Effector memory CD4-positive, alpha-beta T cell (primary cell): ENCODE results near the gene PIP5K1B.

Experiments
- DNase-seq, 3 donors: peaks; one replicate each; pipeline ENCODE4 v3.0.0-alpha.2; 2020
- H3K27ac ChIP-seq: 2 replicates; pipeline ENCODE4 v1.7.0; 2013; ENCODE audit warnings: mild to moderate bottlenecking, low read length, moderate library complexity; ENCODE audit not compliant: insufficient read depth, poor library complexity, severe bottlenecking
- H3K27me3 ChIP-seq: replicated peaks from 2 replicates; pipeline ENCODE4 v1.7.0; 2013; ENCODE audit warnings: mild to moderate bottlenecking, low read length; ENCODE audit not compliant: insufficient read depth, control insufficient read depth, poor library complexity, severe bottlenecking
- H3K36me3 ChIP-seq: 2 replicates; pipeline ENCODE4 v1.7.0; 2013; ENCODE audit warnings: mild to moderate bottlenecking, low read length, moderate library complexity; ENCODE audit not compliant: control insufficient read depth, insufficient read depth
- H3K4me1 ChIP-seq: 2 replicates; pipeline ENCODE4 v1.7.0; 2013; ENCODE audit warnings: low read length, mild to moderate bottlenecking; ENCODE audit not compliant: control insufficient read depth, insufficient read depth, poor library complexity, severe bottlenecking
- H3K4me3 ChIP-seq: 2 replicates; pipeline ENCODE4 v1.7.0; 2013; ENCODE audit warnings: low read length, low read depth, mild to moderate bottlenecking; ENCODE audit not compliant: insufficient read depth, poor library complexity, severe bottlenecking
- H3K9me3 ChIP-seq: 2 replicates; pipeline ENCODE4 v1.7.0; 2013; ENCODE audit warnings: mild to moderate bottlenecking, low read length, moderate library complexity; ENCODE audit not compliant: control insufficient read depth

PIP5K1B gene

GRCh38 chr9:68760674-68761333 is 55.8 kb downstream of the PIP5K1B start:
- H3K27me3 ChIP-seq: no peaks in the 10 kb centered on the region
- H3K36me3 ChIP-seq: no peaks in the 10 kb centered on the region
- no peak for DNase-seq
- H3K27ac ChIP-seq: no peak overlapping the region
- H3K9me3 ChIP-seq: no peaks in the 10 kb centered on the region
- H3K4me3 ChIP-seq: no peak overlapping the region
- no peaks in the 10 kb centered on the region for H3K4me1 ChIP-seq

GRCh38 chr9:68762570-68762969 is 57.5 kb downstream of the PIP5K1B start:
- Histone ChIP-seq H3K9me3 (no peaks in the 10 kb centered on the region), H3K27ac (no peak overlapping the region)
- no peak for DNase-seq

GRCh38 chr9:68763104-68763503 is 58.1 kb downstream of the PIP5K1B start:
- Histone ChIP-seq H3K9me3 (no peaks in the 10 kb centered on the region), H3K27ac (no peak overlapping the region), H3K36me3 (no peaks in the 10 kb centered on the region), H3K27me3 (no peaks in the 10 kb centered on the region), H3K4me3 (no peak overlapping the region), H3K4me1 (no peaks in the 10 kb centered on the region)
- DNase-seq: no peak

More at GRCh38 chr9:68762570-68762969, 57.5 kb downstream of the PIP5K1B start:
- Histone ChIP-seq H3K27me3 (no peaks in the 10 kb centered on the region), H3K4me1 (no peaks in the 10 kb centered on the region), H3K36me3 (no peaks in the 10 kb centered on the region), H3K4me3 (no peak overlapping the region)

GRCh38 chr9:68768619-68769018 is 63.6 kb downstream of the PIP5K1B start:
- DNase-seq: no peak
- Histone ChIP-seq H3K9me3 (no peaks in the 10 kb centered on the region), H3K4me1 (no peaks in the 10 kb centered on the region), H3K27ac (no peak overlapping the region), H3K36me3 (no peaks in the 10 kb centered on the region), H3K4me3 (no peak overlapping the region), H3K27me3 (no peaks in the 10 kb centered on the region)

GRCh38 chr9:68769852-68770251 is 64.8 kb downstream of the PIP5K1B start:
- Histone ChIP-seq H3K36me3 (no peaks in the 10 kb centered on the region), H3K27me3 (no peaks in the 10 kb centered on the region), H3K9me3 (no peaks in the 10 kb centered on the region)

GRCh38 chr9:68771376-68771775 is 66.3 kb downstream of the PIP5K1B start:
- no peaks in the 10 kb centered on the region for H3K9me3 ChIP-seq
- DNase-seq: no peak
- H3K4me3 ChIP-seq: no peak overlapping the region
- no peaks in the 10 kb centered on the region for H3K36me3 ChIP-seq
- no peaks in the 10 kb centered on the region for H3K27me3 ChIP-seq
- H3K27ac ChIP-seq: no peak overlapping the region
- H3K4me1 ChIP-seq: no peaks in the 10 kb centered on the region

More at GRCh38 chr9:68769852-68770251, 64.8 kb downstream of the PIP5K1B start:
- DNase-seq: no peak
- Histone ChIP-seq H3K4me3 (no peak overlapping the region), H3K27ac (no peak overlapping the region), H3K4me1 (no peaks in the 10 kb centered on the region)

GRCh38 chr9:68775003-68775730 is 70.1 kb downstream of the PIP5K1B start:
- Histone ChIP-seq H3K4me3 (no peak overlapping the region), H3K27ac (no peak overlapping the region), H3K9me3 (no peaks in the 10 kb centered on the region), H3K27me3 (no peaks in the 10 kb centered on the region), H3K4me1 (no peaks in the 10 kb centered on the region), H3K36me3 (no peaks in the 10 kb centered on the region)
- DNase-seq: no peak

GRCh38 chr9:68777070-68777763 is 72.2 kb downstream of the PIP5K1B start:
- Histone ChIP-seq H3K4me3 (no peak overlapping the region), H3K36me3 (no peaks in the 10 kb centered on the region), H3K27ac (no peak overlapping the region), H3K9me3 (no peaks in the 10 kb centered on the region), H3K27me3 (no peaks in the 10 kb centered on the region), H3K4me1 (no peaks in the 10 kb centered on the region)
- no peak for DNase-seq

- DNase-seq: no peak
- H3K27me3 ChIP-seq: no peaks in the 10 kb centered on the region
- H3K4me3 ChIP-seq: no peak overlapping the region
- no peak overlapping the region for H3K27ac ChIP-seq
- no peaks in the 10 kb centered on the region for H3K4me1 ChIP-seq
- no peaks in the 10 kb centered on the region for H3K9me3 ChIP-seq
- no peaks in the 10 kb centered on the region for H3K36me3 ChIP-seq
Measured at GRCh38 chr9:68778635-68779034, 73.6 kb downstream of the PIP5K1B start.
